H1 (cell line): Measurements from ENCODE around the gene PMP22. TPM values are rescaled to one million over a fixed set of nuclear protein-coding genes. Genes with fewer than 3 reads are reported as not detected.

Source experiments
- CTCF ChIA-PET: fragments of 300-600 bp; sonication (Branson Sonifier 250); formaldehyde crosslinking; loops from one replicate; lab custom pipeline; 2021; ENCODE audit not compliant: partially characterized antibody; lab: Charles Lee
- POLR2A ChIA-PET: fragments of 300-600 bp; sonication (Branson Sonifier 250); formaldehyde crosslinking; loops from one replicate; lab custom pipeline; 2021; ENCODE audit warnings: inconsistent platforms; ENCODE audit not compliant: partially characterized antibody; lab: Charles Lee
- DNase-seq, 2 experiments: peaks; one replicate each; pipeline versions ENCODE4 v3.0.0 to v3.0.0-alpha.2; 2010 to 2022; ENCODE audit warnings: low spot score in 2 of 2, low read depth in 1 of 2, mixed read lengths in 1 of 2
- FAIRE-seq: peaks from 2 replicates; lab custom pipeline; 2011; peaks lifted over from hg19 to GRCh38; lab: Jason Lieb, UNC
- H2AFZ ChIP-seq: 2 replicates; pipeline ENCODE4 v1.8.1; 2012; ENCODE audit warnings: low read length, inconsistent platforms
- H2AK5ac ChIP-seq: 2 replicates; pipeline ENCODE4 v1.6.1; 2013; ENCODE audit warnings: low read depth, low read length
- H2BK120ac ChIP-seq: replicated peaks from 2 replicates; pipeline ENCODE3; 2013; ENCODE audit warnings: low read depth, low read length, inconsistent platforms
- H2BK12ac ChIP-seq: 2 replicates; pipeline ENCODE4 v1.6.1; 2013; ENCODE audit warnings: low read depth, low read length
- H2BK15ac ChIP-seq: 2 replicates; pipeline ENCODE4 v1.6.1; 2013; ENCODE audit warnings: low read length
- H2BK20ac ChIP-seq: 2 replicates; pipeline ENCODE4 v1.6.1; 2013; ENCODE audit warnings: low read length
- H2BK5ac ChIP-seq: 2 replicates; pipeline ENCODE4 v1.6.1; 2013; ENCODE audit warnings: low read depth, low read length
- H3K14ac ChIP-seq: 2 replicates; pipeline ENCODE4 v1.6.1; 2013; ENCODE audit warnings: inconsistent platforms; ENCODE audit not compliant: insufficient read length
- H3K18ac ChIP-seq: 2 replicates; pipeline ENCODE4 v1.6.1; 2013; ENCODE audit warnings: low read length; ENCODE audit errors: extremely low read depth
- H3K23ac ChIP-seq: 2 replicates; pipeline ENCODE4 v1.6.1; 2013; ENCODE audit warnings: inconsistent platforms; ENCODE audit not compliant: insufficient read length
- H3K23me2 ChIP-seq: 2 replicates; pipeline ENCODE4 v1.6.1; 2013; ENCODE audit warnings: low read depth, low read length
- H3K27ac ChIP-seq: 2 replicates; pipeline ENCODE4 v1.6.1; 2011; ENCODE audit warnings: low read depth, low read length, inconsistent platforms
- H3K27me3 ChIP-seq, 4 experiments: replicated peaks in 1 of 4; 1 replicate in 1 of 4; 2 replicates in 3 of 4; pipeline versions ENCODE4 v1.6.1 to v1.8.1; 2011 to 2013; ENCODE audit warnings: low read length in 3 of 4, mild to moderate bottlenecking in 3 of 4, inconsistent platforms in 2 of 4, mixed read lengths in 2 of 4, moderate library complexity in 1 of 4; ENCODE audit not compliant: control insufficient read depth in 3 of 4, insufficient read depth in 3 of 4; ENCODE audit errors: extremely low read depth in 1 of 4
- H3K36me3 ChIP-seq, 4 experiments: 2 replicates each; pipeline versions ENCODE4 v1.6.1 to v1.8.1; 2011 to 2013; ENCODE audit warnings: mild to moderate bottlenecking in 4 of 4, low read length in 3 of 4, moderate library complexity in 2 of 4, control low read depth in 1 of 4, inconsistent platforms in 1 of 4; ENCODE audit not compliant: insufficient read depth in 4 of 4, control insufficient read depth in 2 of 4
- H3K4ac ChIP-seq: replicated peaks from 2 replicates; pipeline ENCODE3; 2013; ENCODE audit warnings: low read length, low read depth, mixed read lengths, inconsistent platforms; ENCODE audit not compliant: insufficient read length
- H3K4me1 ChIP-seq, 4 experiments: replicated peaks in 1 of 4; 1 replicate in 1 of 4; 2 replicates in 3 of 4; pipeline versions ENCODE4 v1.6.1 to v1.8.1; 2011 to 2013; ENCODE audit warnings: low read length in 3 of 4, inconsistent platforms in 2 of 4, mixed read lengths in 1 of 4; ENCODE audit not compliant: insufficient read depth in 4 of 4, control insufficient read depth in 3 of 4
- H3K4me2 ChIP-seq, 2 experiments: 2 replicates each; pipeline versions ENCODE4 v1.6.1 to v1.8.1; 2011 to 2013; ENCODE audit warnings: low read depth in 2 of 2, low read length in 2 of 2, control low read depth in 1 of 2, inconsistent platforms in 1 of 2, mild to moderate bottlenecking in 1 of 2; ENCODE audit not compliant: insufficient read depth in 1 of 2
- H3K4me3 ChIP-seq, 4 experiments: fragments of 200-600, 300-600 bp in 1 of 4; sonication (generic), shearing (Covaris generic), sonication (Bioruptor Twin) in 1 of 4; 2 replicates each; pipeline versions ENCODE4 v1.5.1 to v1.8.1; 2011 to 2016; ENCODE audit warnings: low read length in 4 of 4, low read depth in 3 of 4, control low read depth in 2 of 4, inconsistent platforms in 2 of 4, mild to moderate bottlenecking in 2 of 4, mixed read lengths in 1 of 4, moderate library complexity in 1 of 4; ENCODE audit not compliant: insufficient read depth in 2 of 4; ENCODE audit errors: extremely low read depth in 1 of 4
- H3K56ac ChIP-seq: replicated peaks from 2 replicates; pipeline ENCODE3; 2013; ENCODE audit warnings: low read depth, mild to moderate bottlenecking, mixed read lengths, low read length, inconsistent platforms; ENCODE audit not compliant: insufficient read length
- H3K79me1 ChIP-seq: 2 replicates; pipeline ENCODE4 v1.6.1; 2013; ENCODE audit warnings: low read depth, low read length, control low read depth
- H3K79me2 ChIP-seq, 2 experiments: 2 replicates each; pipeline versions ENCODE4 v1.6.1 to v1.8.1; 2012 to 2013; ENCODE audit warnings: low read length in 2 of 2, mild to moderate bottlenecking in 2 of 2, inconsistent platforms in 1 of 2; ENCODE audit not compliant: insufficient read depth in 2 of 2, control insufficient read depth in 1 of 2
- H3K9ac ChIP-seq, 4 experiments: replicated peaks in 1 of 4; 1 replicate in 1 of 4; 2 replicates in 3 of 4; pipeline versions ENCODE4 v1.6.1 to v1.8.1; 2011 to 2013; ENCODE audit warnings: low read depth in 3 of 4, low read length in 3 of 4, control low read depth in 2 of 4, mild to moderate bottlenecking in 2 of 4, moderate library complexity in 2 of 4, inconsistent platforms in 1 of 4; ENCODE audit errors: extremely low read depth in 1 of 4
- H3K9me3 ChIP-seq, 2 experiments: 2 replicates each; pipeline versions ENCODE4 v1.6.1 to v1.8.1; 2012 to 2013; ENCODE audit warnings: mild to moderate bottlenecking in 2 of 2, moderate library complexity in 2 of 2, control low read depth in 1 of 2, inconsistent platforms in 1 of 2, low read depth in 1 of 2, low read length in 1 of 2, mixed read lengths in 1 of 2; ENCODE audit not compliant: insufficient read depth in 2 of 2
- H4K20me1 ChIP-seq, 2 experiments: replicated peaks in 1 of 2; 2 replicates each; pipeline versions ENCODE3 to v1.8.1; 2011 to 2013; ENCODE audit warnings: inconsistent platforms in 2 of 2, low read length in 2 of 2, mild to moderate bottlenecking in 1 of 2; ENCODE audit not compliant: insufficient read depth in 2 of 2, control insufficient read depth in 1 of 2
- H4K5ac ChIP-seq: 2 replicates; pipeline ENCODE4 v1.6.1; 2013; ENCODE audit warnings: low read length, low read depth, mixed read lengths, inconsistent platforms; ENCODE audit not compliant: insufficient read length
- H4K8ac ChIP-seq: 2 replicates; pipeline ENCODE4 v1.8.0; 2013; ENCODE audit warnings: mild to moderate bottlenecking, moderate library complexity, low read length, inconsistent platforms; ENCODE audit not compliant: insufficient read depth; ENCODE audit errors: extremely low read depth
- H4K91ac ChIP-seq: replicated peaks from 2 replicates; pipeline ENCODE3; 2013; ENCODE audit warnings: low read length, mixed read lengths, inconsistent platforms; ENCODE audit not compliant: insufficient read length
- ATF3 ChIP-seq: IDR thresholded peaks from 2 replicates; pipeline ENCODE4 v1.6.1; 2011; ENCODE audit warnings: low read depth, mild to moderate bottlenecking, low read length; ENCODE audit not compliant: insufficient read depth
- CEBPB ChIP-seq: IDR thresholded peaks from 2 replicates; pipeline ENCODE4 v1.6.1; 2012; ENCODE audit warnings: low read depth, low read length
- E2F6 ChIP-seq: IDR thresholded peaks from 2 replicates; pipeline ENCODE4 v1.6.1; 2012; ENCODE audit warnings: inconsistent platforms
- EP300 ChIP-seq, 2 experiments: IDR thresholded peaks; 1 replicate in 1 of 2; 2 replicates in 1 of 2; pipeline ENCODE4 v1.6.1; 2011 to 2012; ENCODE audit warnings: low read depth in 2 of 2, low read length in 2 of 2, mild to moderate bottlenecking in 2 of 2, borderline replicate concordance in 1 of 2, inconsistent platforms in 1 of 2, moderate library complexity in 1 of 2
- NANOG ChIP-seq: IDR thresholded peaks from 2 replicates; pipeline ENCODE4 v1.6.1; 2011; ENCODE audit warnings: low read length, low read depth, mild to moderate bottlenecking, inconsistent platforms; ENCODE audit not compliant: insufficient read depth, poor library complexity, severe bottlenecking
- RFX5 ChIP-seq: IDR thresholded peaks from 2 replicates; pipeline ENCODE4 v1.6.1; 2011; ENCODE audit warnings: low read depth, low read length, improper control_type of control experiment, borderline replicate concordance
- SAP30 ChIP-seq: fragments of 300-600 bp; sonication (generic); IDR thresholded peaks from 2 replicates; pipeline ENCODE4 v1.7.1; 2012; ENCODE audit warnings: low read length, moderate library complexity, mild to moderate bottlenecking, inconsistent platforms; ENCODE audit not compliant: insufficient read depth, insufficient replicate concordance
- SIRT6 ChIP-seq: IDR thresholded peaks from one replicate; pipeline ENCODE4 v1.7.1; 2012; ENCODE audit warnings: low read length, inconsistent platforms
- SP4 ChIP-seq: IDR thresholded peaks from 2 replicates; pipeline ENCODE4 v1.6.1; 2012; ENCODE audit warnings: low read length, inconsistent platforms
- SUZ12 ChIP-seq: fragments of 200-600 bp; sonication (generic); IDR thresholded peaks from 2 replicates; pipeline ENCODE4 v1.6.1; 2012; ENCODE audit warnings: mild to moderate bottlenecking, inconsistent platforms, low read length, moderate library complexity, mixed read lengths
- TEAD4 ChIP-seq: IDR thresholded peaks from 2 replicates; pipeline ENCODE4 v1.6.1; 2012; ENCODE audit warnings: low read depth, low read length, inconsistent platforms, mixed read lengths
- WGBS, 2 experiments: shearing (Covaris generic) in 1 of 2; methylation state at CpG; one replicate each; pipeline versions ENCODE4 v1.1.6 to v1.1.7; 2013 to 2015; ENCODE audit warnings: low lambda C conversion rate in 2 of 2, mixed read lengths in 2 of 2, inconsistent platforms in 1 of 2, low coverage in 1 of 2, missing lambda C conversion rate in 1 of 2; ENCODE audit not compliant: insufficient replicate concordance in 2 of 2, insufficient coverage in 1 of 2, insufficient read length in 1 of 2; ENCODE audit errors: extremely low coverage in 1 of 2, missing lambda C conversion rate in 1 of 2; 5-methylcytosine and 5-hydroxymethylcytosine counted together
- polyA plus RNA-seq, 7 experiments: library from polyadenylated mRNA; depleted of rRNA in 3 of 7; stranded (reverse) in 5 of 7; unstranded in 2 of 7; fragments of >200 nt in 5 of 7; fragments of 200-250 nt in 2 of 7; gene quantifications; 1 replicate in 5 of 7; 2 replicates in 1 of 7; 4 replicates in 1 of 7; pipeline versions ENCODE4 v1.2.1 to v1.2.3, GENCODE V29; 2011 to 2013; ENCODE audit warnings: missing spikeins in 2 of 7, mixed read lengths in 2 of 7
- total RNA-seq: library from RNA; stranded (reverse); fragmentation: NEBNext Ultra II Directional; extraction: Animal tissue kit (Norgen Biotek cat#: 25700); gene quantifications from 2 replicates; pipeline ENCODE4 v1.2.1, GENCODE V29; 2021

The PMP22 gene
- total and polyA plus RNA-seq, 2 of the 8 experiments (the other 6 are each of a cell fraction or from before 2014, with no cell fraction given): 0.84 to 4.9 TPM

- Histone ChIP-seq H3K4me2 (no peak overlapping the region), H4K5ac (no peak overlapping the region), H3K4me3 (no peak overlapping the region), H2BK20ac (no peak overlapping the region), H3K79me2 (no peaks in the 10 kb centered on the region), H3K27ac (no peak overlapping the region), H3K4ac (no peak overlapping the region), H2AK5ac (no peak overlapping the region), H3K18ac (no peak overlapping the region), H4K8ac (no peak overlapping the region), H2BK120ac (no peak overlapping the region), H3K27me3 (no peaks in the 10 kb centered on the region; a peak in 1 of 7 replicates), H2BK12ac (no peak overlapping the region), H3K23me2 (no peaks in the 10 kb centered on the region), H3K36me3 (no peaks in the 10 kb centered on the region), H3K56ac (no peak overlapping the region), H3K14ac (no peak overlapping the region), H3K9ac (no peak overlapping the region), H2BK5ac (no peak overlapping the region), H3K79me1 (no peaks in the 10 kb centered on the region), H2BK15ac (no peak overlapping the region), H4K91ac (no peak overlapping the region), H3K9me3 (no peaks in the 10 kb centered on the region), H2AFZ (no peak overlapping the region), H3K4me1 (peaks cover 0 to 3% (median 0%) of the 10 kb centered on the region in 4 experiments; a peak in 1 of 7 replicates), H4K20me1 (no peaks in the 10 kb centered on the region), H3K23ac (no peak overlapping the region)
- ChIA-PET CTCF (interaction anchor here (0.6 to 3.0 kb wide), 3 partner anchors 9 to 264 kb away, joined by 3 to 21 read pairs (median 4); no protein-coding TSS in a partner anchor), POLR2A (no interaction called here)
- FAIRE-seq (no peak), DNase-seq (no peak)
- WGBS, 2 experiments: 87% methylated on average over 3 of the region's 3 CpGs; no CpG with 5 or more reads in 1 of the 2 experiments
- TF ChIP-seq NANOG: no peak
- no peak for TF ChIP-seq TEAD4
- TF ChIP-seq E2F6: no peak
- no peak for TF ChIP-seq SAP30
- TF ChIP-seq ATF3: no peak
- no peak for TF ChIP-seq EP300 (IDR thresholded peaks at IDR 0.05; ENCODE audit: borderline replicate concordance in 1 of 2, low read depth in 2 of 2, low read length in 2 of 2)
- no peak for TF ChIP-seq SUZ12
- TF ChIP-seq SP4: no peak
- no peak for TF ChIP-seq RFX5
- no peak for TF ChIP-seq CEBPB
- no peak for TF ChIP-seq SIRT6
These were observed 26.3 kb downstream of the PMP22 start for GRCh38 chr17:15238676-15239422.
